HCT116 (cell line): Measurements from ENCODE around the gene EFCAB10. TPM values are rescaled to one million over a fixed set of nuclear protein-coding genes. Genes with fewer than 3 reads are reported as not detected.

Experiments
- ATAC-seq: fragments of 200-7000 bp; cut with Tn5 transposase; 2 replicates; pipeline ENCODE4 v1.9.1; 2020; ENCODE audit warnings: mild to moderate bottlenecking, moderate library complexity
- BruUV-seq: library from RNA; stranded (reverse); fragments of 400-500 nt; replicated peaks from 2 replicates; lab custom pipeline; 2021; lab: Mats Ljungman, UMichigan
- CTCF ChIA-PET: fragments of 300-600 bp; sonication (Branson Sonifier 250); formaldehyde crosslinking; loops from one replicate; lab custom pipeline; 2021; ENCODE audit warnings: antibody characterized with exemption; lab: Charles Lee
- POLR2A ChIA-PET: fragments of 300-600, 350-600 bp; sonication (Branson Sonifier 250); formaldehyde crosslinking; loops from one replicate; lab custom pipeline; 2021; ENCODE audit warnings: antibody characterized with exemption; lab: Charles Lee
- RAD21 ChIA-PET, 2 experiments: fragments of 300-600 bp; sonication (Branson Sonifier 250); formaldehyde crosslinking; loops; one replicate each; lab custom pipeline; 2023; ENCODE audit warnings: low total read pairs in 2 of 2; ENCODE audit not compliant: uncharacterized antibody in 2 of 2, unreplicated experiment in 2 of 2, low non-redundant PET in 1 of 2; lab: Charles Lee
- DNase-seq: peaks from one replicate; pipeline ENCODE4 v3.0.0-alpha.2; 2010; ENCODE audit warnings: low read depth, low spot score
- H2AFZ ChIP-seq: fragments of 200-600 bp; shearing (Covaris generic), sonication (generic); 2 replicates; pipeline ENCODE4 v1.6.1; 2017; ENCODE audit warnings: low read depth, mixed run types, mixed read lengths, antibody characterized with exemption, low read length; ENCODE audit not compliant: poor library complexity, severe bottlenecking
- H3K27ac ChIP-seq: 2 replicates; pipeline ENCODE4 v1.5.1; 2012; ENCODE audit warnings: low read depth, low read length
- H3K27me3 ChIP-seq: fragments of 200-600 bp; sonication (generic); 2 replicates; pipeline ENCODE4 v1.6.1; 2016; ENCODE audit warnings: mixed run types, low read length, mixed read lengths; ENCODE audit not compliant: insufficient read depth
- H3K36me3 ChIP-seq, 2 experiments: fragments of 200-500 bp in 1 of 2; fragments of 200-600 bp in 1 of 2; sonication (Bioruptor generic) in 1 of 2; sonication (generic) in 1 of 2; 2 replicates each; pipeline versions ENCODE4 v1.5.1 to v1.6.1; 2014 to 2016; ENCODE audit warnings: low read length in 2 of 2, inconsistent platforms in 1 of 2, mixed read lengths in 1 of 2, mixed run types in 1 of 2; ENCODE audit not compliant: insufficient read depth in 2 of 2, control insufficient read depth in 1 of 2
- H3K4me1 ChIP-seq, 2 experiments: fragments of 200-600 bp in 1 of 2; sonication (generic) in 1 of 2; 2 replicates each; pipeline versions ENCODE4 v1.5.1 to v1.6.1; 2012 to 2017; ENCODE audit warnings: low read length in 2 of 2, inconsistent platforms in 1 of 2, mild to moderate bottlenecking in 1 of 2, mixed read lengths in 1 of 2, mixed run types in 1 of 2, moderate library complexity in 1 of 2; ENCODE audit not compliant: insufficient read depth in 2 of 2, control insufficient read depth in 1 of 2
- H3K4me2 ChIP-seq: fragments of 200-600 bp; sonication (generic); 2 replicates; pipeline ENCODE4 v1.6.1; 2017; ENCODE audit warnings: mixed run types, low read length, mixed read lengths
- H3K4me3 ChIP-seq, 2 experiments: fragments of 200-600 bp in 1 of 2; sonication (generic) in 1 of 2; replicated peaks in 1 of 2; 2 replicates each; pipeline ENCODE4 v1.5.1; 2011 to 2016; ENCODE audit warnings: low read length in 2 of 2, control low read depth in 1 of 2, low read depth in 1 of 2, mild to moderate bottlenecking in 1 of 2, mixed read lengths in 1 of 2, mixed run types in 1 of 2
- H3K79me2 ChIP-seq: fragments of 200-600 bp; sonication (generic); 2 replicates; pipeline ENCODE4 v1.6.1; 2017; ENCODE audit warnings: mild to moderate bottlenecking, mixed run types, low read length, moderate library complexity, mixed read lengths; ENCODE audit not compliant: insufficient read depth
- H3K9ac ChIP-seq: fragments of 200-600 bp; sonication (generic); 2 replicates; pipeline ENCODE4 v1.6.1; 2016; ENCODE audit warnings: low read length, mixed read lengths
- H3K9me2 ChIP-seq: fragments of 200-600 bp; sonication (generic), shearing (Covaris generic); 2 replicates; pipeline ENCODE4 v1.6.1; 2017; ENCODE audit warnings: mixed run types, mild to moderate bottlenecking, moderate library complexity; ENCODE audit not compliant: insufficient read depth
- H3K9me3 ChIP-seq, 2 experiments: fragments of 200-500 bp in 1 of 2; fragments of 200-600 bp in 1 of 2; sonication (Bioruptor generic) in 1 of 2; sonication (generic) in 1 of 2; 2 replicates each; pipeline ENCODE4 v1.6.1; 2014 to 2017; ENCODE audit warnings: low read length in 2 of 2, mixed read lengths in 2 of 2, inconsistent platforms in 1 of 2, low read depth in 1 of 2, mild to moderate bottlenecking in 1 of 2, mixed run types in 1 of 2, moderate library complexity in 1 of 2; ENCODE audit not compliant: control insufficient read depth in 1 of 2, insufficient read depth in 1 of 2
- H4K20me1 ChIP-seq: fragments of 200-600 bp; sonication (generic), shearing (Covaris generic); 2 replicates; pipeline ENCODE4 v1.6.1; 2017; ENCODE audit warnings: mixed run types, mild to moderate bottlenecking, moderate library complexity; ENCODE audit not compliant: insufficient read depth
- CBX3 ChIP-seq: IDR thresholded peaks from 2 replicates; pipeline ENCODE4 v1.6.1; 2012; ENCODE audit warnings: low read depth
- EZH2 ChIP-seq: fragments of 200-600 bp; sonication (generic); IDR thresholded peaks from 2 replicates; pipeline ENCODE4 v1.6.1; 2017; ENCODE audit warnings: antibody characterized with exemption, mixed run types
- EZH2phosphoT487 ChIP-seq: fragments of 200-600 bp; IDR thresholded peaks from 2 replicates; pipeline ENCODE4 v1.6.1; 2018; ENCODE audit warnings: antibody characterized with exemption, borderline replicate concordance
- RAD21 ChIP-seq: IDR thresholded peaks from 2 replicates; pipeline ENCODE4 v1.6.1; 2012; ENCODE audit warnings: low read depth, mild to moderate bottlenecking
- SIN3A ChIP-seq: IDR thresholded peaks from 2 replicates; pipeline ENCODE4 v1.6.1; 2012; ENCODE audit warnings: low read depth
- SP1 ChIP-seq: IDR thresholded peaks from 2 replicates; pipeline ENCODE4 v1.6.1; 2012; ENCODE audit warnings: low read depth
- YY1 ChIP-seq: IDR thresholded peaks from 2 replicates; pipeline ENCODE4 v1.6.1; 2011; ENCODE audit warnings: low read length, low read depth, moderate library complexity, mild to moderate bottlenecking; ENCODE audit not compliant: insufficient replicate concordance; ENCODE audit errors: extremely low read depth
- intact Hi-C: fragments of 100-400 bp; cut with micrococcal nuclease; formaldehyde crosslinking; loops from 2 replicates; pipeline ENCODE4 v1.10.0; 2022
- total RNA-seq: library from RNA; stranded (reverse); gene quantifications from one replicate; pipeline ENCODE4 v1.2.1, GENCODE V29; 2021; ENCODE audit not compliant: unreplicated experiment
- TF ChIP-seq, protein P1 (sequence below), 3 experiments: fragments of 200-600 bp in 1 of 3; sonication (generic) in 1 of 3; IDR thresholded peaks in 2 of 3; conservative IDR thresholded peaks in 1 of 3; 2 replicates each; pipeline ENCODE4 v1.5.1; 2012 to 2017; ENCODE audit warnings: low read depth in 2 of 3, low read length in 2 of 3, antibody characterized with exemption in 1 of 3, borderline replicate concordance in 1 of 3, control low read depth in 1 of 3, mild to moderate bottlenecking in 1 of 3, mixed read lengths in 1 of 3, mixed run types in 1 of 3, moderate library complexity in 1 of 3; ENCODE audit not compliant: insufficient read depth in 1 of 3
- TF ChIP-seq, protein P2 (sequence below): IDR thresholded peaks from 2 replicates; pipeline ENCODE4 v1.6.1; 2012

EFCAB10 gene
- total RNA-seq, 1 experiment from 2014 or later: 1.7 TPM

DNA sequence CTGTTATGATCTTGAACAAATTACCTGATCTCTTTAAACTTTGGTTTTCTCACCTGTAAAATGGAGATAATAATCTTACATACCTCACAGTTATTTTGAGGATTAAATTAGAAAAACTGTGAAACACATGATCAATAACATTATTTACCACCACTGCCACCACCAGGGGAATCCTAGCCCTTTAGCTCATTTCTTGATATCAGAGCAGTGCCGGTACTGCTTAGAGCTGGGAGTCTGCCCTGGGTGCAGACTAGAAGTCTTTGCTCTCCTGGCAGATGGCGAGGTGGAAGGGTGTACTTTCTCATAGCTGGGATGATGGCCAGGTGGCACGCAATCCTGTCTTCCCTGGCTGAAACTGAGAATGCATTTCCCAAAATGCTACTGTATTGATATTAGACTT, 12.7 kb upstream of the EFCAB10 start:
- H2AFZ ChIP-seq: no peak overlapping the region
- RAD21 ChIA-PET: interaction anchor here in 1 of 2 experiments (0.7 kb wide), 1 partner anchor 158 kb away, joined by 4 read pairs; no protein-coding TSS in a partner anchor
- no peaks in the 10 kb centered on the region for H3K4me1 ChIP-seq
- DNase-seq: no peak
- TF ChIP-seq RAD21 (peak; percentile 12; the same call in 1 of the 2 replicates), EZH2phosphoT487 (no peak)
- TF ChIP-seq, protein P1, sequence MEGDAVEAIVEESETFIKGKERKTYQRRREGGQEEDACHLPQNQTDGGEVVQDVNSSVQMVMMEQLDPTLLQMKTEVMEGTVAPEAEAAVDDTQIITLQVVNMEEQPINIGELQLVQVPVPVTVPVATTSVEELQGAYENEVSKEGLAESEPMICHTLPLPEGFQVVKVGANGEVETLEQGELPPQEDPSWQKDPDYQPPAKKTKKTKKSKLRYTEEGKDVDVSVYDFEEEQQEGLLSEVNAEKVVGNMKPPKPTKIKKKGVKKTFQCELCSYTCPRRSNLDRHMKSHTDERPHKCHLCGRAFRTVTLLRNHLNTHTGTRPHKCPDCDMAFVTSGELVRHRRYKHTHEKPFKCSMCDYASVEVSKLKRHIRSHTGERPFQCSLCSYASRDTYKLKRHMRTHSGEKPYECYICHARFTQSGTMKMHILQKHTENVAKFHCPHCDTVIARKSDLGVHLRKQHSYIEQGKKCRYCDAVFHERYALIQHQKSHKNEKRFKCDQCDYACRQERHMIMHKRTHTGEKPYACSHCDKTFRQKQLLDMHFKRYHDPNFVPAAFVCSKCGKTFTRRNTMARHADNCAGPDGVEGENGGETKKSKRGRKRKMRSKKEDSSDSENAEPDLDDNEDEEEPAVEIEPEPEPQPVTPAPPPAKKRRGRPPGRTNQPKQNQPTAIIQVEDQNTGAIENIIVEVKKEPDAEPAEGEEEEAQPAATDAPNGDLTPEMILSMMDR (IDR thresholded peaks at IDR 0.05 in 2 of 3, conservative IDR thresholded peaks at IDR 0.05 in 1 of 3; ENCODE audit: borderline replicate concordance in 1 of 3, insufficient read depth in 1 of 3, low read depth in 2 of 3, low read length in 2 of 3): 0 out of 6 replicates have a peak, but pooled peaks of 1 of the 3 experiments have one; percentile 19
- no peaks in the 10 kb centered on the region for H4K20me1 ChIP-seq
- no peak overlapping the region for H3K27ac ChIP-seq
- intact Hi-C loops: loop anchor here (5.0 kb wide), 1 partner anchor 192 kb away; no protein-coding TSS in a partner anchor
- CTCF ChIA-PET: interaction anchor here (1.2 kb wide), 1 partner anchor 449 kb away, joined by 5 read pairs; no protein-coding TSS in a partner anchor
- no peak overlapping the region for H3K4me3 ChIP-seq
- H3K9me3 ChIP-seq: no peaks in the 10 kb centered on the region
- POLR2A ChIA-PET: no interaction called here
- BruUV-seq: no TSS peak
- H3K4me2 ChIP-seq: no peak overlapping the region
- H3K27me3 ChIP-seq: no peaks in the 10 kb centered on the region
- no peaks in the 10 kb centered on the region for H3K79me2 ChIP-seq
- no peak for ATAC-seq
- H3K36me3 ChIP-seq: no peaks in the 10 kb centered on the region
- H3K9me2 ChIP-seq: no peaks in the 10 kb centered on the region
- no peak overlapping the region for H3K9ac ChIP-seq

DNA sequence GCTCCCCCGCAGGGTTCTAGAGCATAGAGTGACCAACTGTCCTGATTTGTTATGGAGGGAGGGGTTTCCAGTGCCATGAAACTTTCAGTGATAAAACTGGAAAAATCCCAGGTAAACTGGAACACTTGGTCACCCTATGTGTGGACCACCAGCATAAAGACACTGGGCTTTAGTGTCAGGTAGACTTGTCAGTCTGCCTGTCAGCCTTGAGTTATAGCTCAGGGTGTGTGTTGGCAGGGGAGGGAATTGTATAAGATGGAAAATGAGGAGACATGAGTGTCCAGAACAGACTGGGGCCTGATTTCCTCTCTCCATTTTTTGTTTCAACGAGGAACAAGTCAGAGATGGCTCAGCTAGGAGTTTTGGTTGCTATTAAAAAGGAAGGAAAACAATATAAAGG, 10.2 kb upstream of the EFCAB10 start:
- intact Hi-C loops: loop anchor here (5.0 kb wide), 1 partner anchor 189 kb away; no protein-coding TSS in a partner anchor
- CTCF ChIA-PET: no interaction called here
- POLR2A ChIA-PET: no interaction called here

More for the DNA sequence above, 10.2 kb upstream of the EFCAB10 start:
- Histone ChIP-seq H3K27ac (no peak overlapping the region), H3K4me3 (no peak overlapping the region), H3K27me3 (no peaks in the 10 kb centered on the region), H3K36me3 (no peaks in the 10 kb centered on the region), H3K9ac (no peak overlapping the region), H4K20me1 (no peaks in the 10 kb centered on the region), H3K4me1 (no peaks in the 10 kb centered on the region), H3K79me2 (no peaks in the 10 kb centered on the region), H3K9me2 (no peaks in the 10 kb centered on the region), H2AFZ (no peak overlapping the region), H3K9me3 (no peaks in the 10 kb centered on the region), H3K4me2 (no peak overlapping the region)
- RAD21 ChIA-PET: no interaction called here
- no peak for DNase-seq
- TF ChIP-seq CBX3 (no peak), SP1 (no peak), YY1 (no peak), RAD21 (no peak), EZH2 (no peak), SIN3A (no peak)
- TF ChIP-seq, protein P2, sequence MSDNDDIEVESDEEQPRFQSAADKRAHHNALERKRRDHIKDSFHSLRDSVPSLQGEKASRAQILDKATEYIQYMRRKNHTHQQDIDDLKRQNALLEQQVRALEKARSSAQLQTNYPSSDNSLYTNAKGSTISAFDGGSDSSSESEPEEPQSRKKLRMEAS: no peak
- TF ChIP-seq, protein P1 (IDR thresholded peaks at IDR 0.05 in 2 of 3, conservative IDR thresholded peaks at IDR 0.05 in 1 of 3; ENCODE audit: borderline replicate concordance in 1 of 3, insufficient read depth in 1 of 3, low read depth in 2 of 3, low read length in 2 of 3): no peak
- no TSS peak for BruUV-seq
- no peak for ATAC-seq
